Caco-2 (cell line): ENCODE data around the gene BRSK2. TPM values are rescaled to one million over a fixed set of nuclear protein-coding genes. Genes with fewer than 3 reads are reported as not detected.

ENCODE experiments used
- BruUV-seq: library from RNA; stranded (reverse); fragments of 400-500 nt; replicated peaks from 2 replicates; lab custom pipeline; 2021; lab: Mats Ljungman, UMichigan
- CTCF ChIA-PET: fragments of 300-600 bp; sonication (Branson Sonifier 250); formaldehyde crosslinking; loops from one replicate; lab custom pipeline; 2022; ENCODE audit warnings: antibody characterized with exemption; lab: Charles Lee
- POLR2A ChIA-PET: fragments of 300-600 bp; sonication (Branson Sonifier 250); formaldehyde crosslinking; loops from one replicate; lab custom pipeline; 2022; ENCODE audit warnings: antibody characterized with exemption; lab: Charles Lee
- DNase-seq, 2 experiments: peaks; one replicate each; pipeline versions ENCODE4 v3.0.0 to v3.0.0-alpha.2; 2020 to 2022
- H3K27me3 ChIP-seq: replicated peaks from 2 replicates; pipeline ENCODE4 v1.6.0; 2011; ENCODE audit warnings: low read length; ENCODE audit not compliant: control insufficient read depth, insufficient read depth
- H3K36me3 ChIP-seq: 2 replicates; pipeline ENCODE4 v1.5.1; 2011; ENCODE audit warnings: low read length; ENCODE audit not compliant: control insufficient read depth, insufficient read depth
- H3K4me1 ChIP-seq: fragments of 250-450 bp; sonication (Bioruptor Pico); 2 replicates; pipeline ENCODE4 v1.5.1; 2020; ENCODE audit warnings: mild to moderate bottlenecking
- H3K4me3 ChIP-seq: 2 replicates; pipeline ENCODE4 v1.5.1; 2011; ENCODE audit warnings: low read depth, mild to moderate bottlenecking, control low read depth, low read length
- H3K9me3 ChIP-seq: fragments of 250-450 bp; sonication (Bioruptor Pico); 2 replicates; pipeline ENCODE4 v1.5.1; 2020; ENCODE audit warnings: mild to moderate bottlenecking, moderate library complexity
- H3K27ac Mint-ChIP-seq: one replicate; pipeline ENCODE4 v1.8.0; 2022; ENCODE audit warnings: mixed read lengths; ENCODE audit not compliant: unreplicated experiment
- H3K27me3 Mint-ChIP-seq: one replicate; pipeline ENCODE4 v1.8.0; 2022; ENCODE audit warnings: mixed read lengths; ENCODE audit not compliant: insufficient read depth, unreplicated experiment
- H3K36me3 Mint-ChIP-seq: one replicate; pipeline ENCODE4 v1.8.0; 2022; ENCODE audit warnings: mild to moderate bottlenecking, mixed read lengths; ENCODE audit not compliant: insufficient read depth, unreplicated experiment
- H3K4me1 Mint-ChIP-seq: one replicate; pipeline ENCODE4 v1.8.0; 2022; ENCODE audit warnings: low read depth, mixed read lengths; ENCODE audit not compliant: unreplicated experiment
- H3K4me3 Mint-ChIP-seq: one replicate; pipeline ENCODE4 v1.8.0; 2022; ENCODE audit warnings: mild to moderate bottlenecking, moderate library complexity, mixed read lengths; ENCODE audit not compliant: unreplicated experiment
- H3K9me3 Mint-ChIP-seq: one replicate; pipeline ENCODE4 v1.8.0; 2022; ENCODE audit warnings: mixed read lengths; ENCODE audit not compliant: unreplicated experiment
- CTCF ChIP-seq, 2 experiments: fragments of 200-600 bp in 1 of 2; IDR thresholded peaks; 1 replicate in 1 of 2; 2 replicates in 1 of 2; pipeline versions ENCODE4 v1.5.1 to v1.8.0; 2011 to 2022; ENCODE audit warnings: antibody characterized with exemption in 1 of 2, control low read depth in 1 of 2, inconsistent platforms in 1 of 2, low read depth in 1 of 2, low read length in 1 of 2, mild to moderate bottlenecking in 1 of 2, moderate library complexity in 1 of 2; ENCODE audit not compliant: insufficient read depth in 1 of 2, severe bottlenecking in 1 of 2, unreplicated experiment in 1 of 2
- intact Hi-C: fragments of 100-400 bp; cut with micrococcal nuclease; formaldehyde crosslinking; loops from one replicate; pipeline ENCODE4 v1.10.0; 2022; ENCODE audit not compliant: unreplicated experiment
- total RNA-seq: library from RNA; stranded (reverse); gene quantifications from 2 replicates; pipeline ENCODE4 v1.2.3, GENCODE V29; 2022

Gene BRSK2
- total RNA-seq, 1 experiment from 2014 or later = 32.8 TPM

GRCh38 chr11:1371377-1371776 is 18.4 kb upstream of the BRSK2 start:
- no peak for DNase-seq
- H3K4me3 ChIP-seq = no peak overlapping the region
- Mint-ChIP-seq H3K36me3 (no peaks in the 10 kb centered on the region), H3K27ac (no peak overlapping the region), H3K9me3 (no peaks in the 10 kb centered on the region), H3K4me1 (no peaks in the 10 kb centered on the region), H3K4me3 (no peak overlapping the region), H3K27me3 (no peaks in the 10 kb centered on the region)
- no peaks in the 10 kb centered on the region for H3K36me3 ChIP-seq
- POLR2A ChIA-PET = no interaction called here
- BruUV-seq = no TSS peak
- H3K4me1 ChIP-seq = peaks cover 11% of the 10 kb centered on the region
- no peak for TF ChIP-seq CTCF (IDR thresholded peaks at IDR 0.05; ENCODE audit: insufficient read depth in 1 of 2, low read depth in 1 of 2, low read length in 1 of 2, severe bottlenecking in 1 of 2, unreplicated experiment in 1 of 2)
- intact Hi-C loops = no loop called here
- CTCF ChIA-PET = no interaction called here
- H3K27me3 ChIP-seq = no peaks in the 10 kb centered on the region
- peaks cover 24% of the 10 kb centered on the region for H3K9me3 ChIP-seq

- Mint-ChIP-seq H3K9me3 (no peaks in the 10 kb centered on the region), H3K36me3 (no peaks in the 10 kb centered on the region), H3K4me1 (no peaks in the 10 kb centered on the region), H3K4me3 (no peak overlapping the region), H3K27me3 (no peaks in the 10 kb centered on the region), H3K27ac (no peak overlapping the region)
- no peak overlapping the region for H3K4me3 ChIP-seq
- no TSS peak for BruUV-seq
- CTCF ChIA-PET = no interaction called here
- POLR2A ChIA-PET = no interaction called here
- H3K4me1 ChIP-seq = peaks cover 11% of the 10 kb centered on the region
- H3K27me3 ChIP-seq = no peaks in the 10 kb centered on the region
- DNase-seq = no peak
- no peaks in the 10 kb centered on the region for H3K36me3 ChIP-seq
- intact Hi-C loops = no loop called here
- peaks cover 18% of the 10 kb centered on the region for H3K9me3 ChIP-seq
- TF ChIP-seq CTCF (IDR thresholded peaks at IDR 0.05; ENCODE audit: insufficient read depth in 1 of 2, low read depth in 1 of 2, low read length in 1 of 2, severe bottlenecking in 1 of 2, unreplicated experiment in 1 of 2) = no peak
Observed at GRCh38 chr11:1371836-1372465, 17.8 kb upstream of the BRSK2 start.

- Histone ChIP-seq H3K36me3 (no peaks in the 10 kb centered on the region), H3K4me3 (no peak overlapping the region), H3K27me3 (no peaks in the 10 kb centered on the region), H3K4me1 (peaks cover 11% of the 10 kb centered on the region), H3K9me3 (peaks cover 11% of the 10 kb centered on the region)
- Mint-ChIP-seq H3K4me3 (no peak overlapping the region), H3K4me1 (no peaks in the 10 kb centered on the region), H3K36me3 (no peaks in the 10 kb centered on the region), H3K27me3 (no peaks in the 10 kb centered on the region), H3K27ac (no peak overlapping the region), H3K9me3 (no peaks in the 10 kb centered on the region)
- CTCF ChIA-PET = no interaction called here
- intact Hi-C loops = no loop called here
- no TSS peak for BruUV-seq
- POLR2A ChIA-PET = no interaction called here
- no peak for TF ChIP-seq CTCF (IDR thresholded peaks at IDR 0.05; ENCODE audit: insufficient read depth in 1 of 2, low read depth in 1 of 2, low read length in 1 of 2, severe bottlenecking in 1 of 2, unreplicated experiment in 1 of 2)
- DNase-seq = no peak
Observed at GRCh38 chr11:1372660-1373059, 17.1 kb upstream of the BRSK2 start.
